HEK293 (cell line): ENCODE data around the gene ZNF276.

Source experiments
- CTCF ChIA-PET: fragments of 350-600 bp; formaldehyde crosslinking; extraction: SDS; loops from one replicate; lab custom pipeline; 2021; ENCODE audit warnings: antibody characterized with exemption; lab: Yijun Ruan, JAX
- POLR2A ChIA-PET: fragments of 300-600 bp; formaldehyde crosslinking; extraction: SDS; loops from one replicate; lab custom pipeline; 2020; ENCODE audit warnings: antibody characterized with exemption, inconsistent platforms; lab: Yijun Ruan, JAX
- H3K27ac ChIP-seq: fragments of 200-500 bp; sonication (Bioruptor generic); 2 replicates; pipeline ENCODE4 v1.5.1; 2014; ENCODE audit warnings: low read depth, low read length, control low read depth, inconsistent platforms; ENCODE audit errors: extremely low read depth
- H3K36me3 ChIP-seq, 2 experiments: fragments of 200-500 bp in 1 of 2; sonication (Bioruptor generic) in 1 of 2; 1 replicate in 1 of 2; 2 replicates in 1 of 2; pipeline ENCODE4 v1.5.1; 2014 to 2017; ENCODE audit warnings: inconsistent platforms in 2 of 2, low read length in 2 of 2; ENCODE audit not compliant: control insufficient read depth in 2 of 2, insufficient read depth in 1 of 2
- H3K4me1 ChIP-seq: fragments of 200-500 bp; sonication (Bioruptor generic); 2 replicates; pipeline ENCODE4 v1.5.1; 2014; ENCODE audit warnings: mild to moderate bottlenecking, low read length, inconsistent platforms; ENCODE audit not compliant: control insufficient read depth, insufficient read depth
- H3K4me3 ChIP-seq: 2 replicates; pipeline ENCODE4 v1.5.1; 2011; ENCODE audit warnings: low read depth, mild to moderate bottlenecking, control low read depth, low read length, moderate library complexity
- H3K9me3 ChIP-seq: fragments of 200-500 bp; sonication (Bioruptor generic); 2 replicates; pipeline ENCODE4 v1.5.1; 2014; ENCODE audit warnings: low read depth, low read length, inconsistent platforms; ENCODE audit not compliant: control insufficient read depth, insufficient read depth
- GLI2 ChIP-seq: fragments of 450-650 bp; formaldehyde crosslinking; IDR thresholded peaks from 2 replicates; pipeline ENCODE4; 2017; ENCODE audit warnings: missing biosample characterization, missing genetic modification characterization, low read depth, borderline replicate concordance
- GLIS1 ChIP-seq: fragments of 450-650 bp; formaldehyde crosslinking; IDR thresholded peaks from 2 replicates; pipeline ENCODE4 v1.5.1; 2016; ENCODE audit warnings: missing biosample characterization, missing genetic modification characterization
- HIC1 ChIP-seq: fragments of 450-650 bp; formaldehyde crosslinking; IDR thresholded peaks from 2 replicates; pipeline ENCODE4 v1.5.1; 2016; ENCODE audit warnings: missing biosample characterization, missing genetic modification characterization
- HOXC10 ChIP-seq: sonication (generic); formaldehyde crosslinking; IDR thresholded peaks from 2 replicates; pipeline ENCODE4 v1.8.1; 2023; ENCODE audit warnings: mild to moderate bottlenecking, missing genetic modification reagents
- IKZF3 ChIP-seq: fragments of 450-650 bp; IDR thresholded peaks from 2 replicates; pipeline ENCODE4 v1.5.0; 2018; ENCODE audit warnings: missing biosample characterization, mild to moderate bottlenecking, missing genetic modification characterization, moderate library complexity
- KLF1 ChIP-seq: fragments of 450-650 bp; formaldehyde crosslinking; IDR thresholded peaks from 2 replicates; pipeline ENCODE4 v1.5.1; 2016; ENCODE audit warnings: missing biosample characterization, missing genetic modification characterization
- KLF8 ChIP-seq: fragments of 450-650 bp; formaldehyde crosslinking; IDR thresholded peaks from 2 replicates; pipeline ENCODE4 v1.5.1; 2016; ENCODE audit warnings: missing biosample characterization, missing genetic modification characterization
- OSR2 ChIP-seq: fragments of 450-650 bp; formaldehyde crosslinking; IDR thresholded peaks from 2 replicates; pipeline ENCODE4 v1.5.1; 2016; ENCODE audit warnings: missing biosample characterization, missing genetic modification characterization
- PRDM6 ChIP-seq: fragments of 450-650 bp; formaldehyde crosslinking; IDR thresholded peaks from 2 replicates; pipeline ENCODE4 v1.5.1; 2017; ENCODE audit warnings: missing biosample characterization, missing genetic modification characterization
- REST ChIP-seq: fragments of 450-650 bp; formaldehyde crosslinking; IDR thresholded peaks from 2 replicates; pipeline ENCODE4 v1.5.1; 2016; ENCODE audit warnings: missing biosample characterization, missing genetic modification characterization
- SCRT1 ChIP-seq: fragments of 450-650 bp; formaldehyde crosslinking; IDR thresholded peaks from 2 replicates; pipeline ENCODE4 v1.5.1; 2016; ENCODE audit warnings: missing biosample characterization, missing genetic modification characterization, borderline replicate concordance
- SCRT2 ChIP-seq: fragments of 450-650 bp; formaldehyde crosslinking; IDR thresholded peaks from 2 replicates; pipeline ENCODE4 v1.5.1; 2016; ENCODE audit warnings: missing biosample characterization, missing genetic modification characterization
- YY2 ChIP-seq: fragments of 450-650 bp; formaldehyde crosslinking; IDR thresholded peaks from 2 replicates; pipeline ENCODE4 v1.5.1; 2016; ENCODE audit warnings: missing biosample characterization, missing genetic modification characterization
- ZNF132 ChIP-seq: fragments of 450-650 bp; formaldehyde crosslinking; IDR thresholded peaks from 2 replicates; pipeline ENCODE4 v1.5.1; 2017; ENCODE audit warnings: missing biosample characterization, missing genetic modification characterization, borderline replicate concordance
- ZNF146 ChIP-seq: fragments of 450-650 bp; formaldehyde crosslinking; IDR thresholded peaks from 2 replicates; pipeline ENCODE4 v1.5.1; 2016; ENCODE audit warnings: missing biosample characterization, missing genetic modification characterization
- ZNF423 ChIP-seq: fragments of 450-650 bp; formaldehyde crosslinking; IDR thresholded peaks from 2 replicates; pipeline ENCODE4 v1.5.1; 2016; ENCODE audit warnings: missing biosample characterization, missing genetic modification characterization
- ZNF549 ChIP-seq: fragments of 450-650 bp; IDR thresholded peaks from 2 replicates; pipeline ENCODE4 v1.5.1; 2018; ENCODE audit warnings: missing biosample characterization, missing genetic modification characterization, mild to moderate bottlenecking, inconsistent platforms, moderate library complexity
- ZNF580 ChIP-seq: fragments of 450-650 bp; formaldehyde crosslinking; IDR thresholded peaks from 2 replicates; pipeline ENCODE4 v1.5.1; 2016; ENCODE audit warnings: missing biosample characterization, missing genetic modification characterization
- ZNF596 ChIP-seq: fragments of 450-650 bp; IDR thresholded peaks from 2 replicates; pipeline ENCODE4 v1.5.0; 2018; ENCODE audit warnings: missing biosample characterization, mild to moderate bottlenecking, missing genetic modification characterization, moderate library complexity
- ZNF621 ChIP-seq: fragments of 450-650 bp; formaldehyde crosslinking; IDR thresholded peaks from 2 replicates; pipeline ENCODE4 v1.5.1; 2017; ENCODE audit warnings: missing biosample characterization, missing genetic modification characterization
- ZNF626 ChIP-seq: fragments of 450-650 bp; sonication (Bioruptor Pico); formaldehyde crosslinking; IDR thresholded peaks from 2 replicates; pipeline ENCODE4 v1.5.1; 2018; ENCODE audit warnings: missing biosample characterization, missing genetic modification characterization, inconsistent platforms
- ZNF658 ChIP-seq: fragments of 450-650 bp; formaldehyde crosslinking; IDR thresholded peaks from 2 replicates; pipeline ENCODE4; 2016; ENCODE audit warnings: missing biosample characterization, missing genetic modification characterization
- ZNF76 ChIP-seq: fragments of 450-650 bp; formaldehyde crosslinking; IDR thresholded peaks from 2 replicates; pipeline ENCODE4; 2016; ENCODE audit warnings: low read depth, missing biosample characterization, missing genetic modification characterization, borderline replicate concordance

The ZNF276 gene

GRCh38 chr16:89695875-89696669, 25.3 kb upstream of the ZNF276 start (continued):
- TF ChIP-seq HIC1 (tag by site-specific recombination), result 0 out of 2 replicates have a peak, but pooled peaks have one; percentile 35
- TF ChIP-seq KLF8 (tag by site-specific recombination), result no peak; the same call in 1 of the 2 replicates
- no peak for TF ChIP-seq ZNF549 (tag by site-specific recombination)
- TF ChIP-seq ZNF132 (tag by site-specific recombination), result no peak
- TF ChIP-seq HOXC10, result no peak
- TF ChIP-seq PRDM6 (tag by site-specific recombination), result no peak
- TF ChIP-seq KLF1, result 0 out of 2 replicates have a peak, but pooled peaks have one; percentile 17
- TF ChIP-seq ZNF658 (tag by site-specific recombination), result no peak

GRCh38 chr16:89696670-89697128, 24.6 kb upstream of the ZNF276 start:
- 0 out of 2 replicates have a peak, but pooled peaks have one; percentile 7 for TF ChIP-seq IKZF3
- TF ChIP-seq OSR2 (tag by site-specific recombination), result no peak
- no peak for TF ChIP-seq ZNF76 (tag by site-specific recombination)
- peaks cover 8% of the 10 kb centered on the region for H3K4me1 ChIP-seq
- CTCF ChIA-PET, result interaction anchor here (0.5 kb wide), 1 partner anchor 296 kb away, joined by 3 read pairs; no protein-coding TSS in a partner anchor
- peaks cover 0 to 63% of the 10 kb centered on the region in 2 experiments; a peak in 2 of 3 replicates for H3K36me3 ChIP-seq
- no peaks in the 10 kb centered on the region for H3K9me3 ChIP-seq
- H3K4me3 ChIP-seq, result no peak overlapping the region
- POLR2A ChIA-PET, result interaction anchor here (1.0 to 1.9 kb wide), 3 partner anchors 9 to 10 kb away, joined by 5 to 10 read pairs (median 5); partner anchors contain the start of gene CDK10
- H3K27ac ChIP-seq, result no peak overlapping the region

GRCh38 chr16:89697161-89697615, 24.1 kb upstream of the ZNF276 start:
- ChIA-PET POLR2A (interaction anchor here (1.1 kb wide), 1 partner anchor 10 kb away, joined by 5 read pairs; no protein-coding TSS in a partner anchor), CTCF (no interaction called here)
- no peaks in the 10 kb centered on the region for H3K9me3 ChIP-seq
- no peak overlapping the region for H3K4me3 ChIP-seq
- peaks cover 8% of the 10 kb centered on the region for H3K4me1 ChIP-seq
- peaks cover 0 to 59% of the 10 kb centered on the region in 2 experiments; a peak in 2 of 3 replicates for H3K36me3 ChIP-seq
- no peak overlapping the region for H3K27ac ChIP-seq
- TF ChIP-seq ZNF423 (tag by site-specific recombination), result no peak
- no peak for TF ChIP-seq ZNF626 (tag by site-specific recombination)
- TF ChIP-seq ZNF596 (tag by site-specific recombination), result no peak
- TF ChIP-seq ZNF146, result no peak
- peak; percentile 35; the same call in 1 of the 2 replicates for TF ChIP-seq GLIS1
- TF ChIP-seq SCRT1 (tag by site-specific recombination), result peak; percentile 77
- TF ChIP-seq GLI2, result no peak
- peak; percentile 81 for TF ChIP-seq SCRT2 (tag by site-specific recombination)
- TF ChIP-seq ZNF132 (tag by site-specific recombination), result no peak
- no peak for TF ChIP-seq REST (tag by site-specific recombination)
- no peak for TF ChIP-seq ZNF621 (tag by site-specific recombination)
- no peak for TF ChIP-seq YY2 (tag by site-specific recombination)
- no peak for TF ChIP-seq ZNF580
